NCI-H345 (cell line): ENCODE measurements around the gene LINC00237.

Source experiments
- DNase-seq: peaks from one replicate; lab custom pipeline; 2025; lab: John Stamatoyannopoulos, UW

LINC00237 gene

GRCh38 chr20:21125072-21125848 is 19.1 kb upstream of the LINC00237 start:
- DNase-seq = peak; percentile 73

- DNase-seq = no peak
Measured at GRCh38 chr20:21124190-21124589, 18.0 kb upstream of the LINC00237 start.

GRCh38 chr20:21118782-21119181 is 12.6 kb upstream of the LINC00237 start:
- no peak for DNase-seq

DNA sequence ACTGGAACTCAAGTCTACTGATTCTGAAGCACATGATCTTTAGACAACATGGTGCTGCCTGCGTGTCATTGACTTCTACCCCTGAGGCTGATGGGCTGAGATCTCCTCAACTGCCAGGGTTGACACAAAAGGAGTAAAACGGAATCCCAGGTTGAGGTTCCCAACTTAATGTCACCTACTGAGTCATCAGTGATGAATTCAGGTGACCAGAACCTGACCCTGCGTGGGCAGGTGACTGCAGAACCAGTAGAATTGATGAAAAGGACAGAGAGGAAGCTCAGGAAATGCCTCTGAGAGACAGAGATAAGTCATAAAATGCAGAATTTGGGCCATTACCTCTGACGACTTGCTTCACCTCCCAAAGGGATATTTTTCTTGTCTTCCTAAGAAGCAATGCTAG is 12.0 kb upstream of the LINC00237 start:
- no peak for DNase-seq

- DNase-seq = no peak
Measured at GRCh38 chr20:21117521-21117920, 11.4 kb upstream of the LINC00237 start.

DNA sequence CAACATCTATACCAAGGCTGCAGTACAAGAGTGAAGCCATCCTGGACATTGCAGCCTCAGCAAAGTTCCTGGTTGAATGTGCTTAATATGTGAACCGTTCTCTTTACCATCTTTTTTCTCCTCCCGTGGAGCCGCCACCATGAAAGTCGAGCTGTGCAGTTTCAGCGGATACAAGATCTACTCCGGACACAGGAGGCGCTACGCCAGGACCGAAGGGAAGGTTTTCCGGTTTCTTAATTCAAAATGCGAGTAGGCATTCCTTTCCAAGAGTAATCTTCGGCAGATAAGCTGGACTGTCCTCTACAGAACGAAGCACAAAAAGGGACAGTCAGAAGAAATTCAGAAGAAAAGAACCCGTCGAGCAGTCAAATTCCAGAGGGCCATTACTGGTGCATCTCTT is 8.4 kb upstream of the LINC00237 start:
- DNase-seq = no peak

GRCh38 chr20:21113697-21114096 is 7.5 kb upstream of the LINC00237 start:
- DNase-seq = no peak

DNA sequence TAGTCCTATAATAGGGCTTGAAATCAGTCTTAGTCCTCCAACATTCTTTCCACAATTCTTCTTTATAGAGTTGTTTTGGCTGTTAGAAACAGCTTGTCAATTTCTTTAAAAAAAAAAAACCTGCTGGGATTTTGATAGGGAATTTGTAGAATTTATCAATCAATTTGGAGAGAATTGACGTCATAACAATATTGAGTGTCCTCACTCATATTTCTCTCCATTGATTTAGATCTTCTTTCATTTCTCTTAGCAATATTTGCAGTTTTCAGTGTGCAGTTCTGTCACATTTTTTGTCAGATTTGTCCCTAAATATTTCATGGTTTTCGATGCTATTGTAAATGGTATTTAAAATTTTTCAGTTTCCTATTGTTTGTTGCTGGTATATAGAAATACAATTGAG is 5.3 kb upstream of the LINC00237 start:
- DNase-seq = no peak

DNA sequence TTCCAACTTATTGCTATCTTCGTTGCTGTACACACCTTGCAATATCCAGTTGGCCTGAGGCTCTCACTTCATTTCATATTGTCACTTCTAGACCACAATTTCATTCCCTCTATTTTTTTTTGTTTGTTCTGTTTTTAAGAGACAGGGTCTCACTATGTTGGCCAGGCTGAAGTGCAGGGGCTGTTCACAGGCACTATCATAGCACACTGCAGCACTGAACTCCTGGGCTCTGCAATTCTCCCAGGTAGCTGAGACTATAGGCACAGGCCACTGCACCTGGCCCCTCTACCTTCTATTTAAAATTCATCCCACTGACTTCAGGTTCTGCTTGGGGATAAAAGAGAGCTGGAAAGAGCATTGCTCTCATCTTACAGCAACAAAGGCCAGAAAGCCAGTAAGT is 4.7 kb upstream of the LINC00237 start:
- DNase-seq = no peak

DNA sequence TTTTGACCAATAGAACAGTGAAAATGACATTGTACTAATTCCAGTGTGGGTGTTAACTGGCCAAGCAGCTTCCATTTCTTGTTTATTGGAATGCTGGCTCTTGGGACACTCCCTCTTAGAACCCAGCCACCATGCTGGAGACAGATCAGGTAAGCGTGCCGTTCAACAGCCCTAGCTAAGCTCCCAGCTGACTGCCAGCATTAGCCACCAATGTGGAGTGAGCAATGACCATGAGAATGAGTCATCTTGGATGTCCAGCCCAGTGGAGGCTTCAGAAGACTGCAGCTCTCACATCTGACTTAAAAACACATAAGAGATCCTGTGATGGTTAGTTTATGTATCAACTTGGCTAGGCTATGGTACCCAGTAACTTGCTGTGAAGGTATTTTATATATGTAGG is 3.0 kb upstream of the LINC00237 start:
- DNase-seq = no peak

DNA sequence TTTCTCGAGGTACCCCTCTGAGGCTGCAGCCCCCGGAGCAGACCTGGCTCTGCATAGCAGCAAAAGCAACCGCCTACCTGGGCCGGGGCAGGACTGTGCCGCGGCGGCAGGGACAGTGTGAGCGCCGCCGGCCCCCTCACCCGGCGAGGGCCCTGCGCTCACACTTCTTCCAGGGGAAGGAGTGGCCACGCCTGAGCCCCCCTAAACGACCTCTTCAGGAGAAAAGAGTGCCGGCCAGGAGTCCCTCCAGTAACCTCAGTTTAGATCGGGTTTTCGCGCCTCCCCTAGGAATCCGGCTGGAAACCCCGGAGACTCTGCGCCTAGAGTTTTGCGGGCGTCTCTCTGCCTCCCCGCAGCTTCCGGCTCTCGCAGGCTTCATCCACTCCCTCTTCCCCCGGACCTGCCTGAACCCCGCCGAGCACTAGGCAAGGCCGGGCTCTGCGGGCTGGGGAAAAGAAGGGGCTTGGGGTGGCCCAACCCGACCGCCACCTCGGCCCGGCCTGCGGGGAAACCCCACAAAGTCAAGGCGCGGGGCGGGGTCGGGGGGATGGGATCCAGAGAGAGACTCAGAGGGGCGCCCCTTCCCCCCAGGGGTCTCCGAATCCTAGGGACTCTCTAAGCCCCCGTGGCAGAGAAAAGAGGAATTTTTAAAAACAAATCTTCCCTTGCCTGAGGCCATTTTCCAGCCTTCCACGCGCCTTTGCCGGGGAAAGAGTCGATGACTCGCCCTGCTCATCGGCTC is 558 bp downstream of the LINC00237 start:
- no peak for DNase-seq

GRCh38 chr20:21104921-21105320 is 1.2 kb downstream of the LINC00237 start:
- DNase-seq = no peak

- DNase-seq = no peak
Measured at GRCh38 chr20:21104466-21104761, 1.7 kb downstream of the LINC00237 start.

DNA sequence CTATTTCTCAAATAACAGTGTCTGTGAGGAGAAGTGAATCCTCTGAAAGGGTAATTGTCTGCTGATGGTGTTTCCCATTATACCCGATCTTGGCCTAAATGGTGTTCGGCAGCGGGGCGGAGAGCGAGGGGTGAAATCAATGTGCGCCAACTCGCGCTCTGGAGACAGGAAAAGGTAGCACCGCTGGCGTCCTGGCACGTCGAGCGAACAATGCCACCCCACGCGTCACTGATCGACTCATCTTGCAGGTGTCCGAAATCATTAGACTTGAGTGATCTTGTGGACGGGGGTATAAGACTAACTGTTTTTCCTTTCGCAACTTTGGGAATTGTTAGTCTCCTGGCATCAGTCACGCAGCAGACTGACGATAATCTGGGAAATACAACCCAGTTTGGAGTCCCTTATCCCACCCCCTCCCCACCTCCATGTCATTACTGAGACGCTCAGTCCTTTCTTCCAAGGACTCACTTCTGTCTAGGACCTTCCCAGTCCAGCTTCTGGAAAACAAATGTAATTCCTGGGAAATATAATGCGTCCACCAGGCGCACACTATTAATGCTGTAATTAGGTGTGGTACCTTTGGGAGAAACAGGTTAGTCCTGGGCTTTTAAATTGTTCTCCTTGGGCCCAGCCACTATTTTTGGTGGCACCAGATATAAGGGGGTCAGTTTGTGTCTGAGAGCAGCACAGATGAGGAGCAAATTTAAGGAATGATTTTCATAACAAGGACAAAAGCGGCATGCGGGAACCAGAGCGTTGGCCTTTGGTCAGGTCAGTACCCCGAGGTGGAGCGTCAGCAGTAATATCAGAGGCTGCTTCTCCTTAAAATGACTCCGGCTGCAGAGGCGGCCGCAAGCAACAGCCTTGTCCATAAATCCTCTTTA is 2.3 kb downstream of the LINC00237 start:
- no peak for DNase-seq

GRCh38 chr20:21102603-21103311 is 3.4 kb downstream of the LINC00237 start:
- DNase-seq = peak; percentile 5

DNA sequence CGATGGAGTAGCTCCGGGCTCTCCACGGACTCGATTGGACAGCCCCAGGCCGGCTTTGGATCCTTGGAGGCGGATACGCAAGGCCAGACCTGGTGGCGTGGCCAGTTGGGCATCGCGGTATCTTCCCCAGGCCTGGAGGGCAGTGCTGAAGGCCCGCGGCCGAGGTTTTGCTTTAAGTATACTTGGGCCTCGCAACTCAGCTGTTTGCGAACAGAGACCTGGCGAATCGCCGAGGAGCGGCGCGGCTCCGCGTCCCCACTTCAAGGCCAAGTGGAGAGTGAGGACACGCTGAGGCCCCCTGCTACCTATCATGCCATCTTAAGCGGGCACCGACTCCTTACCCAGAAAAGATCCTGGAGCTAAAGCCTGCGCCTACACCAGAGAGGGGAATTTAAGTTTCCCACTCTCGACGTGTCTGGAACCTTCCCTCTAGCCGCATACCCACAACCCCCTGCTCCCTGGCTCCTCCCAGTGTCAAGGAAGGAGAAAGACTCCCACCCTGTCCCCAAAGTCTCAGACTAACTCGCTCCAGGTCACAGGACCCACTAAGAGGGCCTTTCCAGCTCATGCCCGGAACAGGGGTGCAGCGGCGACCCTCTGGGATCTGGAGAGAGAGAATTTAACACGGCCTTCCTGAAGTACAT is 4.1 kb downstream of the LINC00237 start:
- DNase-seq = no peak

- DNase-seq = no peak
Measured at GRCh38 chr20:21101453-21101931, 4.7 kb downstream of the LINC00237 start.

- peak; percentile 26 for DNase-seq
Measured at GRCh38 chr20:21100578-21101452, 5.3 kb downstream of the LINC00237 start.

DNA sequence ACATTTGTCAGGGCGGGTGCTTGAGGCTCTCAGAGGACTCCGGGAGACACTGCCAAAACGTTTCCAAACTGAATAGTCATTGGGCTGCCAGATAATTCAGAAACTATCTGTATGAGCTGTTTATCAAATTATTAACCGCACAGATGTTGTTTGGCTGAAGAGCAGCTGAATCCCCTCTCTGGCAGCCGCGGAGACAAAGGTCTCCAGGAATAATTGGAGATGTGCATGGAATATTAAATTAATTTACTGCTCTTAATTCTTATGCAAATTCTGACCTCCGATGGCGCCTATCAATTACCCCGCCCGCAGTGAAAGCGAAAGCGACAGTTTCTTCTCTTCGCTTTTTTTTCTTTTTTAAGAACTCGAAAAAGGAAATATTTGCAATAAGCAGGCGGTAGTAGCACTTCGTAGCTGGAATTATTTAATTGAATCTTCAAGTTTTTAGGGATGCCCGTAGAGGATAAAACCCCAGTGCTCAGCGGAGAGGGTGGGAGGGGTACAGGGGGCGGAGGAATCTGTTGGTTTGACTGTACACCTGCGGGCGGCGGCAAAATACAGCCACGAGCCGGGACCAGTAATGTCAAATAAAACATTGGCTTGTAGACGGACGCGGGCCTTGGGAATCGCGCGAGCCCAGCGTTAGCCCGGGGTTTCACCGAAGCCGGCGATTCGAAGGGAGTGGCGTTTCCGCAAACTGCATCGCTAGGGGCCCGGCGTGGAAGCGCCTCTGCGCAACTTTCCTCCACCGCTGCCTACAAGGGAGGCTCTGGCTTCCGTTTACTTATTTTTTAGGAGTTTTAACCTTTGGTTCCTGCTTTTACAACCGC is 6.2 kb downstream of the LINC00237 start:
- peak; percentile 70 for DNase-seq
